SU-DHL-6 (cell line): ENCODE results near the gene NHS.

ENCODE experiments used
- CTCF ChIP-seq: fragments of 200-600 bp; sonication (generic); IDR thresholded peaks from one replicate; pipeline ENCODE4 v1.5.1; 2017; ENCODE audit warnings: antibody characterized with exemption, mild to moderate bottlenecking, low read length, moderate library complexity; ENCODE audit not compliant: insufficient read depth, poor library complexity, severe bottlenecking
- EZH2phosphoT487 ChIP-seq: fragments of 200-600 bp; sonication (generic), shearing (Covaris generic); conservative IDR thresholded peaks from 2 replicates; pipeline ENCODE4 v1.6.1; 2018; ENCODE audit warnings: mild to moderate bottlenecking, antibody characterized with exemption, low read length, moderate library complexity, mixed read lengths

DNA sequence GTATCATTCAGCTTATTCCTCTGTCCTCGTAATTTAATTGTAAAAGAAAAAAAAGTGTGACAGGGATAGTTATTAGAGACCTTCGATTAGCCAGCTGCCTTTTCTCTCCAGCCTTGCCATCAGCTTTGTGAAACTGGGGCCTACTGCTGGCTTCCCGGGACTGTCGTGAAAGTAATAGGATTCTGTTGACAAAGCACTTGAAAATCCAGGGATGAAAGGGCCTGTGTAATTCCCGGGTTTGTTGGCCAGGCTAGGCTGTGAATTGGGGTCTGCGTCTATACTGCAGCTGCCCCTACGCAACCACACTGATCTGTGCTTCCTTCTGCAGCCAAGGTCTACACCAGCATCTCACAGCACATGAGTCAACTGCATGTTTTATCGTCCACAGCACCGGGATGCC, 241.9 kb downstream of the NHS start:
- TF ChIP-seq CTCF (no peak), EZH2phosphoT487 (no peak)
